BE2C (cell line): Measurements from ENCODE around the gene NEURL4.
"Not testable (repeated sequence)": the region's sequence is repeated elsewhere in the genome, so short reads cannot be mapped to it uniquely, and the experiment has no call there.

Source experiments
- DNase-seq: peaks from one replicate; pipeline ENCODE4 v3.0.0-alpha.2; 2020
- H3K27me3 ChIP-seq: fragments of 250-450 bp; sonication (Bioruptor Pico); 2 replicates; pipeline ENCODE4 v1.5.1; 2020; ENCODE audit warnings: mild to moderate bottlenecking
- H3K36me3 ChIP-seq: fragments of 250-450 bp; sonication (Bioruptor Pico); 2 replicates; pipeline ENCODE4 v1.5.1; 2020; ENCODE audit warnings: mild to moderate bottlenecking
- H3K4me1 ChIP-seq: fragments of 250-450 bp; sonication (Bioruptor Pico); 2 replicates; pipeline ENCODE4 v1.5.1; 2020
- H3K4me3 ChIP-seq: 2 replicates; pipeline ENCODE4 v1.5.1; 2011; ENCODE audit warnings: low read depth, low read length
- H3K9me3 ChIP-seq: fragments of 250-450 bp; sonication (Bioruptor Pico); 2 replicates; pipeline ENCODE4 v1.5.1; 2020
- CTCF ChIP-seq: IDR thresholded peaks from 2 replicates; pipeline ENCODE4 v1.5.1; 2012; ENCODE audit warnings: mild to moderate bottlenecking, low read depth, low read length

Gene NEURL4

GRCh38 chr17:7367083-7367482 lies 37.9 kb upstream of the NEURL4 start:
- no peaks in the 10 kb centered on the region for H3K9me3 ChIP-seq
- no peak for DNase-seq
- no peak for TF ChIP-seq CTCF
- no peaks in the 10 kb centered on the region for H3K36me3 ChIP-seq
- H3K27me3 ChIP-seq = no peaks in the 10 kb centered on the region
- H3K4me3 ChIP-seq = no peak overlapping the region
- H3K4me1 ChIP-seq = no peaks in the 10 kb centered on the region

GRCh38 chr17:7365963-7366362 lies 36.8 kb upstream of the NEURL4 start:
- not testable (repeated sequence) for H3K27me3 ChIP-seq, H3K9me3 ChIP-seq, H3K36me3 ChIP-seq, H3K4me1 ChIP-seq, DNase-seq, H3K4me3 ChIP-seq

- Histone ChIP-seq H3K36me3 (no peaks in the 10 kb centered on the region), H3K4me3 (no peak overlapping the region), H3K27me3 (no peaks in the 10 kb centered on the region), H3K9me3 (no peaks in the 10 kb centered on the region), H3K4me1 (no peaks in the 10 kb centered on the region)
- no peak for TF ChIP-seq CTCF
- no peak for DNase-seq
These were observed 34.2 kb upstream of the NEURL4 start for GRCh38 chr17:7363311-7363710.

GRCh38 chr17:7361906-7362305 lies 32.8 kb upstream of the NEURL4 start:
- no peaks in the 10 kb centered on the region for H3K9me3 ChIP-seq

GRCh38 chr17:7357381-7357780 lies 28.2 kb upstream of the NEURL4 start:
- H3K4me1 ChIP-seq = no peaks in the 10 kb centered on the region
- TF ChIP-seq CTCF = no peak

More at GRCh38 chr17:7361906-7362305, 32.8 kb upstream of the NEURL4 start:
- Histone ChIP-seq H3K4me3 (no peak overlapping the region), H3K27me3 (no peaks in the 10 kb centered on the region), H3K36me3 (no peaks in the 10 kb centered on the region), H3K4me1 (no peaks in the 10 kb centered on the region)
- no peak for DNase-seq
- no peak for TF ChIP-seq CTCF

GRCh38 chr17:7356756-7357155 lies 27.6 kb upstream of the NEURL4 start:
- Histone ChIP-seq H3K4me3 (no peak overlapping the region), H3K9me3 (no peaks in the 10 kb centered on the region), H3K4me1 (no peaks in the 10 kb centered on the region), H3K27me3 (no peaks in the 10 kb centered on the region), H3K36me3 (no peaks in the 10 kb centered on the region)
- DNase-seq = no peak
- TF ChIP-seq CTCF = no peak

More at GRCh38 chr17:7357381-7357780, 28.2 kb upstream of the NEURL4 start:
- Histone ChIP-seq H3K9me3 (no peaks in the 10 kb centered on the region), H3K36me3 (no peaks in the 10 kb centered on the region), H3K27me3 (no peaks in the 10 kb centered on the region), H3K4me3 (no peak overlapping the region)
- DNase-seq = no peak

GRCh38 chr17:7356072-7356549 lies 27.0 kb upstream of the NEURL4 start:
- Histone ChIP-seq H3K9me3 (no peaks in the 10 kb centered on the region), H3K4me3 (no peak overlapping the region), H3K36me3 (no peaks in the 10 kb centered on the region), H3K27me3 (no peaks in the 10 kb centered on the region), H3K4me1 (no peaks in the 10 kb centered on the region)
- peak; percentile 71 for TF ChIP-seq CTCF
- peak; percentile 77 for DNase-seq
